Left ventricle myocardium inferior (tissue), 1 donor: Measurements from ENCODE around the gene PARD3. TPM values are rescaled to one million over a fixed set of nuclear protein-coding genes. Genes with fewer than 3 reads are reported as not detected.

Experiments used
- DNase-seq: peaks from one replicate; pipeline ENCODE4 v3.0.0-alpha.2; 2020
- H3K27ac ChIP-seq: fragments of 200-600 bp; replicated peaks from 2 replicates; pipeline ENCODE4 v1.8.0; 2021
- H3K27me3 ChIP-seq: fragments of 200-600 bp; 2 replicates; pipeline ENCODE4 v1.8.0; 2021; ENCODE audit warnings: low read depth
- H3K36me3 ChIP-seq: fragments of 200-600 bp; 2 replicates; pipeline ENCODE4 v1.8.0; 2021
- H3K4me1 ChIP-seq: fragments of 200-600 bp; 2 replicates; pipeline ENCODE4 v1.8.0; 2021
- H3K4me3 ChIP-seq: fragments of 200-600 bp; 2 replicates; pipeline ENCODE4 v1.8.0; 2021; ENCODE audit warnings: mild to moderate bottlenecking, moderate library complexity
- H3K9me3 ChIP-seq: fragments of 200-600 bp; replicated peaks from 2 replicates; pipeline ENCODE4 v1.8.0; 2021
- intact Hi-C: fragments of 100-400 bp; cut with micrococcal nuclease; formaldehyde crosslinking; loops from one replicate; pipeline ENCODE4 v1.11.0; 2022
- total RNA-seq: library from RNA; stranded (reverse); fragmentation: NEBNext Ultra II Directional; extraction: Animal tissue kit (Norgen Biotek cat#: 25700); gene quantifications from one replicate; pipeline ENCODE4 v1.2.1, GENCODE V29; 2021
- TF ChIP-seq, protein P1 (sequence below): fragments of 200-600 bp; IDR thresholded peaks from 2 replicates; pipeline ENCODE4 v1.8.0; 2021; ENCODE audit warnings: antibody characterized with exemption, mild to moderate bottlenecking, borderline replicate concordance
- donor health status: DM: no; HTN: yes; CAD: no; lungs with severe emphysema.

The PARD3 gene
- total RNA-seq, 1 donor from 2014 or later = 29.6 TPM

DNA sequence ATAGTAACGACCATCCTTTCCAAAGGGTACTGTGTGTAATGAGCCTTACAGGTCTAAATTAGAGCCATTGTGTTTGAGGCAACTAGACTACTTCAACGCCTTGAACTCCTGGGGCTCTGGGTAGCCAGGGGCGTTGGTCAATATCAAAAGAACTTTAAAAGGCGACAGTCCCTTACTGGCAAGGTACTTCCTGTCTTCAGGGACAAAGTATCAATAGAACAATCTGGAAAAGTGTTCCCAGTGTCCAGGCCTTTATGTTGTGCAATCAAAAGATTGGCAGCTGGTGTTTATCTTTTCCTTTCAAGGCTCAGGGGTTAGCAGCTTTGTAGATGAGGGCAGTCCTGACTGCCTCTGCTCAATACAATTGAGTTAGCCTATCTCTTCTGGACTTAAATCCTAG lies 284.3 kb downstream of the PARD3 start:
- no peak overlapping the region for H3K27ac ChIP-seq
- no peaks in the 10 kb centered on the region for H3K36me3 ChIP-seq
- no peak overlapping the region for H3K4me3 ChIP-seq
- peaks cover 12% of the 10 kb centered on the region for H3K9me3 ChIP-seq
- intact Hi-C loops = no loop called here
- TF ChIP-seq, protein P1, sequence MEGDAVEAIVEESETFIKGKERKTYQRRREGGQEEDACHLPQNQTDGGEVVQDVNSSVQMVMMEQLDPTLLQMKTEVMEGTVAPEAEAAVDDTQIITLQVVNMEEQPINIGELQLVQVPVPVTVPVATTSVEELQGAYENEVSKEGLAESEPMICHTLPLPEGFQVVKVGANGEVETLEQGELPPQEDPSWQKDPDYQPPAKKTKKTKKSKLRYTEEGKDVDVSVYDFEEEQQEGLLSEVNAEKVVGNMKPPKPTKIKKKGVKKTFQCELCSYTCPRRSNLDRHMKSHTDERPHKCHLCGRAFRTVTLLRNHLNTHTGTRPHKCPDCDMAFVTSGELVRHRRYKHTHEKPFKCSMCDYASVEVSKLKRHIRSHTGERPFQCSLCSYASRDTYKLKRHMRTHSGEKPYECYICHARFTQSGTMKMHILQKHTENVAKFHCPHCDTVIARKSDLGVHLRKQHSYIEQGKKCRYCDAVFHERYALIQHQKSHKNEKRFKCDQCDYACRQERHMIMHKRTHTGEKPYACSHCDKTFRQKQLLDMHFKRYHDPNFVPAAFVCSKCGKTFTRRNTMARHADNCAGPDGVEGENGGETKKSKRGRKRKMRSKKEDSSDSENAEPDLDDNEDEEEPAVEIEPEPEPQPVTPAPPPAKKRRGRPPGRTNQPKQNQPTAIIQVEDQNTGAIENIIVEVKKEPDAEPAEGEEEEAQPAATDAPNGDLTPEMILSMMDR = no peak
- H3K4me1 ChIP-seq = peaks cover 38% of the 10 kb centered on the region
- H3K27me3 ChIP-seq = no peaks in the 10 kb centered on the region
- no peak for DNase-seq

DNA sequence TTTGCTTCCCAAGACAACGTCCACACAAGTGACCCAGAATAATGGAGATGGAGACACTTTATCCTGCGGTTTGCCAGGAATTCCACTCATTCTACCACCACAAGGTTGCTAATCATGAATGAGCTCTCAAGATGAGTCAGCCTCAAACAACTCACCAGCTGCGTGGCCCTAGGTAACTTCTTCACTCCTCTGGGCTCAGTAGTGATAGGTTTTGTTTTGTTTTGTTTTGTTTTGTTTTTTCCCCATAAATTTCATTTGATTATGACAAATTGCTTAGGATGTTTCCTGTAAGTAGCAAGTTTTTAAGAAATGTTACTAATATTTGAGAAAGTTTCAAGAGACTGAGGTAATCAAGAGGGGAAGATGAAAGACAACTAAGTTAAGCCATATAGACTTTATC lies 286.8 kb downstream of the PARD3 start:
- Histone ChIP-seq H3K4me1 (peaks cover 28% of the 10 kb centered on the region), H3K27ac (no peak overlapping the region), H3K9me3 (peaks cover 12% of the 10 kb centered on the region), H3K36me3 (no peaks in the 10 kb centered on the region), H3K27me3 (no peaks in the 10 kb centered on the region), H3K4me3 (no peak overlapping the region)
- DNase-seq = no peak
- intact Hi-C loops = loop anchor here (10.0 kb wide), 1 partner anchor 96 kb away; no protein-coding TSS in a partner anchor
- TF ChIP-seq, protein P1 = no peak

DNA sequence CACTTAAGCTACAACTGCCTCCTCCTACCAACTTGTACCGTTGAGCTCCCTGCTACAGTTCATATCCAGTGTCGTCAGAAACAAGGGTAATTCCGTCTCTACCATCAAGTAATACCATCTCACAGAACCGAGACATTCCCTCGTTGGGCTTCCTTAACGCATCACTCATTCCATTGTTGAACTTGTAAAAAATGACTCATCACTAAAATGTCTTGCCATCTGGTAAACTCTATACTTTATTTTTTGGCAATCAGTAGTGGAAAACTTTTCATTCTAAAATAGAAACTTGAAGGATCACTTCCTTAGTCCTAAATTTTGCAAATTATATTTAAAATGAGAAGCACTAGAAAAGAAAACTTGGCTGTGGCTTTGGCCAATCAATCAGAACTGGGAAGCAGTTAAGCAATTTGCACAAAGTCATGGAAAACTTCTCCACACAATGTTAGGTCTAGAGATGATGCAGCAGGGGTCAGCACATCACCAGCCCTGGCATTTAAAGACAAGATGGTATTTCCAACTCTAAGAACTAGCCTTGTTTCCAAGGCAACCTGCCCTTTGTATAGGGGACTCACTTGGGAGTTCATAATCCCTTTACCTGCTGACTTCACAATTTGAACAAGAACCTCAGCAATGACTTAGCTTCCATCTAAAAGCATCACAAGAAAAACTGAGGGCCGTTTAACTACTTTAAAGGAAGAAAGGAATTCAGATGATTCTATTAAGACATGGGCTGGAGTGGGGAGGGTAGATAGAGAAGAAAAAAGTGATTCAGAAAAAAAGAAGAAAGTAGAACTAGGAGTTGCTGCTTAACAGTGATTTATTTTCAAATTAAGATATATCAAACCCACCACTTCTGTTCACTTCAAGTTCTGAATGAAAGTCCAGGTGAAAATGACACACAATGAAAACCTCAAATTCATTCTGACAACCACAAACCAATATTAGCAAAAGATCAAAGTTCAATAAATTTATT lies 288.1 kb downstream of the PARD3 start:
- DNase-seq = no peak
- H3K27ac ChIP-seq = peak overlapping the region; percentile 55
- H3K4me1 ChIP-seq = peaks cover 32% of the 10 kb centered on the region
- H3K9me3 ChIP-seq = peaks cover 12% of the 10 kb centered on the region
- no peaks in the 10 kb centered on the region for H3K27me3 ChIP-seq
- TF ChIP-seq, protein P1 = no peak
- no peak overlapping the region for H3K4me3 ChIP-seq
- H3K36me3 ChIP-seq = no peaks in the 10 kb centered on the region
- intact Hi-C loops = loop anchor here (10.0 kb wide), 1 partner anchor 98 kb away; no protein-coding TSS in a partner anchor

DNA sequence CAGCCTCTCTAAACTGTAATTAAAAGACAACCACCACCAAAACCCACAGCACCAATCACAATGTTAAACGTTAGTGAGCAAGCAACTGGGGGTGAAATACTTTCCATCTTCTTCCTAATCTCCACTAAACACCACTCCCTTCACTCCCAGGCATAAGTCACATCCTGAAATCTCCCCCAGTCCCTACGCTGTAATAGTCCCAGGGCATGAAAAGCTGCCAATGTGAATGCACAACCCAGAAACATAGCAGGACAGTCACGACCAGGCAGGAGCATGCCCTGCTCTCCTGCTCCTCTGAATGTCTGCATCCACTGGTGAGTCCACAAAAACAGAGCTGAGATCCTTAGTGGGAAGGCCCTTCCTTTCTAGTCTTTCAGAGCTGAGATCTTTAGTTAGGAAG lies 288.9 kb downstream of the PARD3 start:
- H3K27ac ChIP-seq = peak overlapping the region; percentile 55
- H3K4me3 ChIP-seq = no peak overlapping the region
- TF ChIP-seq, protein P1 = no peak
- H3K27me3 ChIP-seq = no peaks in the 10 kb centered on the region
- DNase-seq = no peak
- H3K9me3 ChIP-seq = peaks cover 6% of the 10 kb centered on the region
- intact Hi-C loops = loop anchor here (10.0 kb wide), 1 partner anchor 99 kb away; no protein-coding TSS in a partner anchor
- H3K4me1 ChIP-seq = peaks cover 32% of the 10 kb centered on the region
- H3K36me3 ChIP-seq = no peaks in the 10 kb centered on the region

DNA sequence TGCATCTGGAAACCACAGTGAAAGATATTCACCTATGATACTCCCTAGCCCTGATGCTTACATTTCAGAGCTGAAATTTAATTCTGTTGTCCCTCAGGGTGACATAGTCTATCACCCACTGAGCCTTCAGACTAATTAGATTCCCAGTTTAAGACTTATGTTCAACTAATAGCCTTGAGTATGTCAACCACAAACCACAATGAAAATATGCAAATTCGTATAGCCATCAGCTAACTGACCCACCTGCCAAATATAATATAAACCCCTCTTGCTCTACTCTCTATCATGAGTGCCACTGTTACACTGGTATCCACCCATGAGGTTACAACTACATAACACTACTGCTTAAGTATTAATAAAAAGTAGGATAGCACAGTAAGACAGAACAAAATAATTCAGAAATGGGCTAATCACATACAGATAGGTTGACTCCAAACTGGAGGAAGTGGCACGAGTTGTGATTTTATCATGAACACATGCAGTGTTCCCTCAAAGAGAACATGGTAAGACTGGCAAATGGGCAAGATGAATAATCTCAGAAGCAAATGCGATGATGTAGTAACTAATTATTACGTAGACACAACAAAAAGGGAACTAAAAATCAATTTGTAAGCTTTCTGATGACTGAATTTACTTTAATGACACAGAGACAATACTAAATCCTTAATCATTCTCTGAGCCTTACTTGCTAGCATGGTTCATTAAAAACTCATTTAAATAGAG lies 290.6 kb downstream of the PARD3 start:
- no peak overlapping the region for H3K4me3 ChIP-seq
- no peaks in the 10 kb centered on the region for H3K27me3 ChIP-seq
- intact Hi-C loops = loop anchor here (10.0 kb wide), 1 partner anchor 100 kb away; no protein-coding TSS in a partner anchor
- peaks cover 32% of the 10 kb centered on the region for H3K4me1 ChIP-seq
- H3K36me3 ChIP-seq = no peaks in the 10 kb centered on the region
- DNase-seq = no peak
- H3K9me3 ChIP-seq = no peaks in the 10 kb centered on the region
- no peak overlapping the region for H3K27ac ChIP-seq
- TF ChIP-seq, protein P1 = no peak
